SK-N-SH (cell line): ENCODE data around the gene CABP4. TPM values are rescaled to one million over a fixed set of nuclear protein-coding genes. Genes with fewer than 3 reads are reported as not detected.

ENCODE experiments used
- CTCF ChIA-PET: fragments of 300-600, 350-600 bp; formaldehyde crosslinking; extraction: SDS; loops from one replicate; lab custom pipeline; 2021; lab: Yijun Ruan, JAX
- POLR2A ChIA-PET: fragments of 350-600 bp; sonication (Branson Sonifier 250); formaldehyde crosslinking; extraction: SDS; loops from one replicate; lab custom pipeline; 2020; ENCODE audit warnings: antibody characterized with exemption, inconsistent platforms; lab: Yijun Ruan, JAX
- DNase-seq: peaks from one replicate; pipeline ENCODE4 v3.0.0; 2012
- H2AFZ ChIP-seq: fragments of 200-600 bp; sonication (generic); 2 replicates; pipeline ENCODE4 v1.8.1; 2016; ENCODE audit warnings: antibody characterized with exemption, mild to moderate bottlenecking, low read depth
- H3F3A ChIP-seq: fragments of 200-600 bp; sonication (generic); replicated peaks from 2 replicates; pipeline ENCODE3; 2016; ENCODE audit warnings: antibody characterized with exemption, mild to moderate bottlenecking; ENCODE audit not compliant: insufficient read depth
- H3K27ac ChIP-seq, 2 experiments: fragments of 200-500 bp in 1 of 2; fragments of 200-600 bp in 1 of 2; sonication (Bioruptor generic) in 1 of 2; sonication (generic), shearing (Covaris generic) in 1 of 2; 2 replicates each; pipeline versions ENCODE4 v1.5.1 to v1.6.1; 2014 to 2016; ENCODE audit warnings: low read depth in 2 of 2, inconsistent platforms in 1 of 2, low read length in 1 of 2, mild to moderate bottlenecking in 1 of 2, mixed read lengths in 1 of 2
- H3K27me3 ChIP-seq: fragments of 200-600 bp; sonication (generic), shearing (Covaris generic); 2 replicates; pipeline ENCODE4 v1.6.1; 2016; ENCODE audit warnings: mixed run types; ENCODE audit not compliant: insufficient read depth
- H3K36me3 ChIP-seq, 2 experiments: fragments of 200-500 bp in 1 of 2; fragments of 200-600 bp in 1 of 2; sonication (Bioruptor generic) in 1 of 2; sonication (generic) in 1 of 2; replicated peaks in 1 of 2; 2 replicates each; pipeline versions ENCODE3 to v1.5.1; 2014 to 2016; ENCODE audit warnings: low read length in 1 of 2, mild to moderate bottlenecking in 1 of 2; ENCODE audit not compliant: insufficient read depth in 2 of 2, control insufficient read depth in 1 of 2
- H3K4me1 ChIP-seq, 2 experiments: fragments of 200-500 bp in 1 of 2; fragments of 200-600 bp in 1 of 2; sonication (Bioruptor generic) in 1 of 2; sonication (generic), shearing (Covaris generic) in 1 of 2; 2 replicates each; pipeline versions ENCODE4 v1.5.1 to v1.6.1; 2014 to 2016; ENCODE audit warnings: low read depth in 1 of 2, low read length in 1 of 2, mixed run types in 1 of 2; ENCODE audit not compliant: insufficient read depth in 2 of 2, control insufficient read depth in 1 of 2
- H3K4me2 ChIP-seq: fragments of 200-600 bp; sonication (generic), shearing (Covaris generic); 2 replicates; pipeline ENCODE4 v1.6.1; 2017; ENCODE audit warnings: mixed run types
- H3K4me3 ChIP-seq, 2 experiments: fragments of 200-500 bp in 1 of 2; fragments of 200-600 bp in 1 of 2; sonication (Bioruptor generic) in 1 of 2; sonication (generic), shearing (Covaris generic) in 1 of 2; 2 replicates each; pipeline versions ENCODE4 v1.5.1 to v1.8.1; 2014 to 2016; ENCODE audit warnings: low read depth in 2 of 2, inconsistent platforms in 1 of 2, low read length in 1 of 2, mild to moderate bottlenecking in 1 of 2, mixed read lengths in 1 of 2, moderate library complexity in 1 of 2
- H3K79me2 ChIP-seq: fragments of 200-600 bp; sonication (generic); 2 replicates; pipeline ENCODE4 v1.8.1; 2017; ENCODE audit warnings: mild to moderate bottlenecking; ENCODE audit not compliant: insufficient read depth
- H3K9ac ChIP-seq: fragments of 200-600 bp; sonication (generic); 2 replicates; pipeline ENCODE4 v1.6.1; 2017; ENCODE audit warnings: mixed run types
- H3K9me2 ChIP-seq: fragments of 200-600 bp; sonication (generic); 2 replicates; pipeline ENCODE4 v1.6.1; 2017; ENCODE audit warnings: mixed run types
- H3K9me3 ChIP-seq: fragments of 200-600 bp; sonication (generic); 2 replicates; pipeline ENCODE4 v1.6.1; 2017; ENCODE audit warnings: mixed run types, mild to moderate bottlenecking, moderate library complexity
- H4K20me1 ChIP-seq: fragments of 200-600 bp; sonication (generic); 2 replicates; pipeline ENCODE4 v1.6.1; 2017; ENCODE audit warnings: mild to moderate bottlenecking, mixed run types; ENCODE audit not compliant: insufficient read depth
- CTCF ChIP-seq: fragments of 200-600 bp; sonication (generic); IDR thresholded peaks from 2 replicates; pipeline ENCODE4 v1.6.1; 2017; ENCODE audit warnings: antibody characterized with exemption, mild to moderate bottlenecking, moderate library complexity
- EP300 ChIP-seq, 2 experiments: IDR thresholded peaks; 2 replicates each; pipeline versions ENCODE4 v1.4.0 to v1.6.1; 2012; ENCODE audit warnings: borderline replicate concordance in 1 of 2, low read depth in 1 of 2, low read length in 1 of 2
- EZH2phosphoT487 ChIP-seq: fragments of 200-600 bp; sonication (generic); IDR thresholded peaks from 2 replicates; pipeline ENCODE4 v1.6.1; 2017; ENCODE audit warnings: low read depth, mixed run types, mild to moderate bottlenecking, antibody characterized with exemption, moderate library complexity, borderline replicate concordance
- FOSL2 ChIP-seq: IDR thresholded peaks from 2 replicates; pipeline ENCODE4 v1.4.0; 2012; ENCODE audit warnings: low read depth, mild to moderate bottlenecking, moderate library complexity, borderline replicate concordance
- FOXM1 ChIP-seq: IDR thresholded peaks from 2 replicates; pipeline ENCODE4 v1.4.0; 2012; ENCODE audit warnings: low read depth, mild to moderate bottlenecking
- GABPA ChIP-seq: IDR thresholded peaks from 2 replicates; pipeline ENCODE4 v1.4.0; 2012; ENCODE audit warnings: low read depth, mild to moderate bottlenecking
- GATA2 ChIP-seq: sonication (generic); formaldehyde crosslinking; IDR thresholded peaks from 2 replicates; pipeline ENCODE4 v1.5.0; 2020; ENCODE audit warnings: mild to moderate bottlenecking, missing genetic modification reagents
- JUND ChIP-seq: IDR thresholded peaks from 2 replicates; pipeline ENCODE4 v1.4.0; 2012
- MAX ChIP-seq: IDR thresholded peaks from 2 replicates; pipeline ENCODE4 v1.4.0; 2012; ENCODE audit warnings: low read depth
- MEF2A ChIP-seq: IDR thresholded peaks from 2 replicates; pipeline ENCODE4 v1.4.0; 2012; ENCODE audit warnings: low read depth, borderline replicate concordance
- MXI1 ChIP-seq: IDR thresholded peaks from 2 replicates; pipeline ENCODE4 v1.6.1; 2012; ENCODE audit warnings: mild to moderate bottlenecking, low read depth, low read length, improper control_type of control experiment
- NRF1 ChIP-seq: IDR thresholded peaks from 2 replicates; pipeline ENCODE4 v1.6.1; 2012; ENCODE audit warnings: low read depth, mild to moderate bottlenecking, low read length
- POLR2AphosphoS5 ChIP-seq: IDR thresholded peaks from 2 replicates; pipeline ENCODE4 v1.6.1; 2012; ENCODE audit warnings: low read depth, low read length
- RAD21 ChIP-seq: IDR thresholded peaks from 2 replicates; pipeline ENCODE4 v1.6.1; 2012; ENCODE audit warnings: mild to moderate bottlenecking, low read length
- RCOR1 ChIP-seq: fragments of 150-350 bp; IDR thresholded peaks from 2 replicates; pipeline ENCODE4 v1.6.1; 2017; ENCODE audit warnings: antibody characterized with exemption, low read length
- RFX5 ChIP-seq: IDR thresholded peaks from 2 replicates; pipeline ENCODE4 v1.6.1; 2012; ENCODE audit warnings: mild to moderate bottlenecking, improper control_type of control experiment, low read length
- RXRA ChIP-seq: IDR thresholded peaks from 2 replicates; pipeline ENCODE4 v1.4.0; 2012; ENCODE audit warnings: low read depth, mild to moderate bottlenecking, borderline replicate concordance
- SIN3A ChIP-seq: IDR thresholded peaks from 2 replicates; pipeline ENCODE4 v1.6.1; 2012; ENCODE audit warnings: low read depth, mild to moderate bottlenecking, low read length, moderate library complexity, borderline replicate concordance
- SMC3 ChIP-seq: IDR thresholded peaks from 2 replicates; pipeline ENCODE4 v1.6.1; 2012; ENCODE audit warnings: low read depth, low read length, improper control_type of control experiment
- TAF1 ChIP-seq: IDR thresholded peaks from 2 replicates; pipeline ENCODE4 v1.6.1; 2012; ENCODE audit warnings: low read depth, mild to moderate bottlenecking, low read length, moderate library complexity, borderline replicate concordance
- TEAD4 ChIP-seq: IDR thresholded peaks from 2 replicates; pipeline ENCODE4 v1.4.0; 2012; ENCODE audit warnings: mild to moderate bottlenecking, borderline replicate concordance; ENCODE audit not compliant: insufficient read depth
- USF2 ChIP-seq: fragments of 150-350 bp; IDR thresholded peaks from 2 replicates; pipeline ENCODE4 v1.6.1; 2017; ENCODE audit warnings: antibody characterized with exemption, low read length, low read depth, borderline replicate concordance
- YY1 ChIP-seq: IDR thresholded peaks from 2 replicates; pipeline ENCODE4 v1.4.0; 2012; ENCODE audit warnings: low read depth, mild to moderate bottlenecking
- ZBTB33 ChIP-seq: IDR thresholded peaks from 2 replicates; pipeline ENCODE4 v1.4.0; 2012; ENCODE audit warnings: low read depth, borderline replicate concordance
- WGBS: methylation state at CpG from one replicate; pipeline ENCODE4 v1.1.6; 2017; ENCODE audit warnings: low lambda C conversion rate; 5-methylcytosine and 5-hydroxymethylcytosine counted together
- polyA plus RNA-seq, 3 experiments: library from polyadenylated mRNA; depleted of rRNA; stranded (reverse); fragments of >200 nt; gene quantifications; 2 replicates each; pipeline ENCODE4 v1.2.3, GENCODE V29; 2012
- TF ChIP-seq, protein P1 (sequence below): IDR thresholded peaks from 2 replicates; pipeline ENCODE4 v1.4.0; 2012; ENCODE audit warnings: low read depth, borderline replicate concordance
- TF ChIP-seq, protein P2 (sequence below): IDR thresholded peaks from 2 replicates; pipeline ENCODE4; 2012

Gene CABP4
- polyA plus RNA-seq, 1 of the 3 experiments (the other 2 are of a cell fraction): not detected

DNA sequence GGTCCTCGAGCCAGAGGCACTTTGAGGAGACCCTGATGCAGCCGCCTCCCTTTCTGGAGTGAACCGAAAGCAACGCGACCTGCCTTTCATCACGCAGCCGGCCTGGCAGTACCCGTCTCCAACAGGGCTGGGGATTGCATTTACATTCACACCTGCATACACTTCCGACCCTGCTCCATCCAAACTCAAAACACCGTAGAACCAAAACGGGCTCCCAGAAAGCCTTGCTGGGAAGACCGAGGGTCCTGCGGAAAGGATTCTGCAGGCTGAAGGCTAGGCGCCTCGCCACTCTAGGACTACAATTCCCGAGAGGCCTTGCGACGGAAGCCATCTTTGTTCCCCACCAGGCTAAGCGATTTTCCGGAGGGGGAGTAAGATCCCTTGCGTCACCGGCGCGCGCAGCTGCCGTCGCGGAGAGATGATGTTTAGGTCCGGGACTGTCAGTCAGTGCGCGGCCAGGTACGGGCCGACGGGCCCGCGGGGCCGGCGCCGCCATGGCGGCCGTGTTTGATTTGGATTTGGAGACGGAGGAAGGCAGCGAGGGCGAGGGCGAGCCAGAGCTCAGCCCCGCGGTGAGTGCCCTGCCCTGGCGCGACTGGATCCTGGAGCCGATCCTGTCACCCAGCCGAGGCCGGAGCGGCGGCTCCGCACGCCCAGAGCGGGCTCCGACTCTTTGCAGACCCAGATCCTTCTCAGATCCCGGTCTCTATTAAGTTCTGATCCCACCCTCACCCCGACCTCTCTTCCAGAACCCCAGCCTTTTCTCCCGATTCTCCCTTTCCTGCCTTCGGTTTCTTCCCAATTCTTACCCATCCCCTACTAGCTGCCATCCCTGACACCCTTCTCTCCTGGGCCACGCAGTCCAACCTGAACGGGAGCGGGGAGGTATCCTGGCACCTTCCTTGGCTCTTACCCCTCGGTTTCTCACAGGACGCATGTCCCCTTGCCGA, 26.8 kb upstream of the CABP4 start, which contains the start of gene RPS6KB2:
Gene RPS6KB2, plus strand, starts transcription at position 443 of the 950 bp plus-strand sequence. Its CDS starts 52 bp downstream, at position 495.
- CTCF ChIA-PET: interaction anchor here (0.8 to 1.0 kb wide), 3 partner anchors 27 to 157 kb away, joined by 3 to 4 read pairs (median 3); no protein-coding TSS in a partner anchor
- H3F3A ChIP-seq: no peaks in the 10 kb centered on the region
- TF ChIP-seq EZH2phosphoT487: no peak
- TF ChIP-seq SMC3: no peak
- no peak for TF ChIP-seq USF2
- TF ChIP-seq FOXM1: no peak
- TF ChIP-seq FOSL2: no peak
- TF ChIP-seq JUND: no peak
- peak; percentile 91 for TF ChIP-seq SIN3A
- TF ChIP-seq MXI1: peak; percentile 69
- peak; percentile 97 for TF ChIP-seq YY1
- no peak for TF ChIP-seq RAD21
- peak; percentile 88 for TF ChIP-seq POLR2AphosphoS5
- TF ChIP-seq RFX5: no peak
- TF ChIP-seq, protein P1, sequence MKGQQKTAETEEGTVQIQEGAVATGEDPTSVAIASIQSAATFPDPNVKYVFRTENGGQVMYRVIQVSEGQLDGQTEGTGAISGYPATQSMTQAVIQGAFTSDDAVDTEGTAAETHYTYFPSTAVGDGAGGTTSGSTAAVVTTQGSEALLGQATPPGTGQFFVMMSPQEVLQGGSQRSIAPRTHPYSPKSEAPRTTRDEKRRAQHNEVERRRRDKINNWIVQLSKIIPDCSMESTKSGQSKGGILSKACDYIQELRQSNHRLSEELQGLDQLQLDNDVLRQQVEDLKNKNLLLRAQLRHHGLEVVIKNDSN: no peak
- TF ChIP-seq RCOR1: no peak
- TF ChIP-seq ZBTB33: no peak
- TF ChIP-seq GATA2 (CRISPR knock-in tag): no peak
- TF ChIP-seq NRF1: peak; percentile 59
- TF ChIP-seq RXRA: no peak
- TF ChIP-seq MAX: no peak
- TF ChIP-seq MEF2A: no peak; the same call in 1 of the 2 replicates
- TF ChIP-seq EP300 (IDR thresholded peaks at IDR 0.05; ENCODE audit: borderline replicate concordance in 1 of 2, low read depth in 1 of 2, low read length in 1 of 2): no peak; a peak in 1 of 4 replicates
- peak; percentile 69 for TF ChIP-seq TAF1
- no peak for TF ChIP-seq TEAD4
- TF ChIP-seq GABPA: peak; percentile 71
- TF ChIP-seq, protein P2, sequence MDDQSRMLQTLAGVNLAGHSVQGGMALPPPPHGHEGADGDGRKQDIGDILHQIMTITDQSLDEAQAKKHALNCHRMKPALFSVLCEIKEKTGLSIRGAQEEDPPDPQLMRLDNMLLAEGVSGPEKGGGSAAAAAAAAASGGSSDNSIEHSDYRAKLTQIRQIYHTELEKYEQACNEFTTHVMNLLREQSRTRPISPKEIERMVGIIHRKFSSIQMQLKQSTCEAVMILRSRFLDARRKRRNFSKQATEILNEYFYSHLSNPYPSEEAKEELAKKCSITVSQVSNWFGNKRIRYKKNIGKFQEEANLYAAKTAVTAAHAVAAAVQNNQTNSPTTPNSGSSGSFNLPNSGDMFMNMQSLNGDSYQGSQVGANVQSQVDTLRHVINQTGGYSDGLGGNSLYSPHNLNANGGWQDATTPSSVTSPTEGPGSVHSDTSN: peak; percentile 90
- no peak for TF ChIP-seq CTCF

More for the DNA sequence above, 26.8 kb upstream of the CABP4 start, which contains the start of gene RPS6KB2:
- Histone ChIP-seq H3K4me3 (peak within 1 kb of the TSS; percentile 76 to 85), H3K36me3 (peaks cover 3 to 17% of the 10 kb centered on the region in 2 experiments), H3K27ac (peak within 1 kb of the TSS; percentile 49 to 78), H3K9me2 (no peaks in the 10 kb centered on the region), H3K27me3 (no peaks in the 10 kb centered on the region), H3K9ac (peak within 1 kb of the TSS; percentile 92), H4K20me1 (no peaks in the 10 kb centered on the region), H3K9me3 (no peaks in the 10 kb centered on the region), H3K79me2 (peaks cover 28% of the 10 kb centered on the region), H2AFZ (peak within 1 kb of the TSS; percentile 78), H3K4me1 (peaks cover 3 to 10% of the 10 kb centered on the region in 2 experiments; a peak in 1 of 4 replicates), H3K4me2 (peak within 1 kb of the TSS; percentile 99)
- under 1% methylated on average over 31 of the region's 68 CpGs for WGBS
- DNase-seq: peak; percentile 99
- POLR2A ChIA-PET: interaction anchor here (0.8 to 1.8 kb wide), 6 partner anchors 9 to 40 kb away, joined by 3 to 6 read pairs (median 3); partner anchors contain the start of genes PPP1CA, PTPRCAP and RAD9A
